GM12875 (cell line): ENCODE results near the gene EIF3L.

Experiments used
- H3K4me3 ChIP-seq: one replicate; pipeline ENCODE4 v1.5.1; 2011; ENCODE audit warnings: low read depth, low read length, control low read depth
- TF ChIP-seq, protein P1 (sequence below): IDR thresholded peaks from 2 replicates; pipeline ENCODE4 v1.5.1; 2011; ENCODE audit warnings: low read depth, mild to moderate bottlenecking, control low read depth, inconsistent platforms, low read length, moderate library complexity, borderline replicate concordance; ENCODE audit not compliant: insufficient read depth

Gene EIF3L

DNA sequence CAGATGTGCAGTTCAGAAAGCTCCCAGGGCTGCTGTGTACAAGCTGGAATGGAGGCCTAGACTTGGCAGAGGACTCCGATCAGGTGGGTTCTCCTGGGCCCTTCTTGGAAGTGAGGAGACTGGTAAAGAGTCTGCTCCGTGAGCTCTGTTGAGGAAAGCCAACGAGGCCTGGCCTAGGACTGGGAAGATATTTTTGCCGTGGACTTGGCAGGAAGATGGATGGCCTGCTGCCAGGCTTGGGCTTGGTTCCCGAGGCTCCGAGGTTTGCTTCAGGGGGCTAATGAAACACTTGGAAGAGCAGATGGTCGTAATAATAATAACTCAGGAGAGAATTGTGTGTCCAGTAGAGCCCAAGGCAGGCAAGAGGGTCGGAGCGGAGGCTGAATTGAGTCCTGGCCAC is 22.2 kb upstream of the EIF3L start:
- no peak overlapping the region for H3K4me3 ChIP-seq
- TF ChIP-seq, protein P1, sequence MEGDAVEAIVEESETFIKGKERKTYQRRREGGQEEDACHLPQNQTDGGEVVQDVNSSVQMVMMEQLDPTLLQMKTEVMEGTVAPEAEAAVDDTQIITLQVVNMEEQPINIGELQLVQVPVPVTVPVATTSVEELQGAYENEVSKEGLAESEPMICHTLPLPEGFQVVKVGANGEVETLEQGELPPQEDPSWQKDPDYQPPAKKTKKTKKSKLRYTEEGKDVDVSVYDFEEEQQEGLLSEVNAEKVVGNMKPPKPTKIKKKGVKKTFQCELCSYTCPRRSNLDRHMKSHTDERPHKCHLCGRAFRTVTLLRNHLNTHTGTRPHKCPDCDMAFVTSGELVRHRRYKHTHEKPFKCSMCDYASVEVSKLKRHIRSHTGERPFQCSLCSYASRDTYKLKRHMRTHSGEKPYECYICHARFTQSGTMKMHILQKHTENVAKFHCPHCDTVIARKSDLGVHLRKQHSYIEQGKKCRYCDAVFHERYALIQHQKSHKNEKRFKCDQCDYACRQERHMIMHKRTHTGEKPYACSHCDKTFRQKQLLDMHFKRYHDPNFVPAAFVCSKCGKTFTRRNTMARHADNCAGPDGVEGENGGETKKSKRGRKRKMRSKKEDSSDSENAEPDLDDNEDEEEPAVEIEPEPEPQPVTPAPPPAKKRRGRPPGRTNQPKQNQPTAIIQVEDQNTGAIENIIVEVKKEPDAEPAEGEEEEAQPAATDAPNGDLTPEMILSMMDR: no peak

DNA sequence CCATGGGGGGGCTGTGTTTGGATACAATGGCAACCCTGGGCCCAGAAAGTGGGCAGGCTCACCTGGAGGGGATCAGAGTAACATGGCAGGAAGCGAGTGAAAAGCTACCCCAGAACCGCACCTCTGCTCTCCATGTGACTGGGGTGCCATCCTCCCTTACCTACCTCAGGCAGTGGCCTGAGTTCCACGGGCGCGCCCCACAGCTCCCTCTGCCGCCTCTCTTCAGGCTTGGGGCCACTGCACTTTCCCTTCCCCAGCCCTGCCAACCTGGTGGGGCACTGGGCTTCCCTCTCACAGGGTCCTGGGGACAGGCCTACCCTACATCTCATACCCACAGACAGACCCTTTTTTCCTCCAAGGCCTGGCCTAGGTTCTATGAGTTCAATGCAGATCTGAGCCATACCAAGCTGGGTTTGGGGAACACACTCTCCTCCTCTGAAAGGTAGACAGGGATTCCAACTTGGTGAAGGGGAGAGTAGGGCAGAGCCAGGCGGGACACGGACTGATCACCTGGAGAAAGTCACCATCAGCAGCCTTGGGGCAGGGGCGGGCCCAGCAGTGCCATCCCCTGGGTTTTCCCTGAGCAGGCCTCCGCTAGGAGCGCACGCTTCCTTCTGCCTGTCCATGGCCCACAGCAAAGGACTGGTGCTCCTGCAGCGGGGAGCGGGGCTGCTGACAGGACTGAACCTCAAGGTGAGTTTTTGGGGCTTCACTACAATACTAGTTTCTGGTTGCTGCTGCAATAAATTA is 19.0 kb upstream of the EIF3L start:
- no peak overlapping the region for H3K4me3 ChIP-seq
- TF ChIP-seq, protein P1: no peak

DNA sequence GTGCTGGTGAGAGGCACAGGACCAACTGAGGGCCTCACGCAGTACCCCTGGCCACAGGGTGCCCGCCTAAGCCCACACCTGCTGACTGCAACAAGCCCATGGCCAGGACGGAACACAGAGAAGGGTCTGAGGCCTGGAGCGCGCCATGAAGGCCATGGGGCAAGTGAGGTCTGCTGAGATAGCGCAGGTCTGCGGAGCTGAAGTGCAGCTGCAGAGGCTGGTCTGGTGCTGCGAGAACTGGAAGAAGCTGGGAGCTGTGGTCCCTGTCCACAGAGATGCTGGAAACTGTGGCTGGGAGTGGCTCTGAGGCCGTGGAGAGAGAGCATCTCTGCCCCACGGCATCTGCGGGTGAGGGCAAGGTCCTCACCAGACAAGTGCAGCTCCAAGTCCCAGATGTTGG is 17.7 kb upstream of the EIF3L start:
- no peak overlapping the region for H3K4me3 ChIP-seq
- TF ChIP-seq, protein P1: no peak

DNA sequence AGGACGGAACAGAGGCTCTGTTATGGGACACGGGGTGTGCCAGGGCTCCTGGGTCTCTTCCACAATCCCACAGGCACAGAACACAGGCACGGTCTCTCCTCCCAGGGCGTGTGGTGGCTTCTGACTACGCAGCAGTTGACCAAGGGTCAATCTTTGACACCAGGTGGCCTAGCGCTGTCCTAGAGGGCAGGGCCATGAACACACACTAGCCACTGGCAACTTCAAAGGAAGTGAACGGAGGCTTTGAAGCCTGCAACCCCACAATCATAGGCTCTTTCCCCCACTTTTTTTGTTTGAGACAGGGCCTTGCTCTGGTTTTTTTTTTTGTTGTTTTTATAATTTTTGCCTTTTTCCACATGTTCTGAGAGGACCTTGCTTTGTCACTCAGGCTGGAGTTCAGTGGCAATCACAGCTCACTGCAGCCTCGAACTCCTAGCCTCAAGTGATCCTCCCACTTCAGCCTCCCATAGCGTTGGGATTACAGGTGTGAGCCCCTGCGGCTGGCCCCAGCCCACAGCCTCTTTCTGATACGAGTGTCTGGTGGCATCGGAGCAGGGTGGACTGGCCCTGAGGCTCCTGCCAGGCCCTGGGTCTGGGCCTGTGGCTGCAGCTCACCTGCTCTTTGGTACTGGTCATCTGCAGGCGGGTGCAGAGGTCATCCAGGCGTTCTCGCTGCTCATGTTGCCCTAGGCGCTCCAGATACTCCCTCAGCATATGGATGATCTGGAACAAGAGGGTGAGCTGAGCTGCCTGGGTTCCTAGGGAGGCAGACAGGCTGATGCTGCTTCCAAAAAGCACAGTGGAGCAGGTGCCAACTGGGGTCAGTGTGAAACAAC is 17.0 kb upstream of the EIF3L start:
- TF ChIP-seq, protein P1: no peak
- no peak overlapping the region for H3K4me3 ChIP-seq

DNA sequence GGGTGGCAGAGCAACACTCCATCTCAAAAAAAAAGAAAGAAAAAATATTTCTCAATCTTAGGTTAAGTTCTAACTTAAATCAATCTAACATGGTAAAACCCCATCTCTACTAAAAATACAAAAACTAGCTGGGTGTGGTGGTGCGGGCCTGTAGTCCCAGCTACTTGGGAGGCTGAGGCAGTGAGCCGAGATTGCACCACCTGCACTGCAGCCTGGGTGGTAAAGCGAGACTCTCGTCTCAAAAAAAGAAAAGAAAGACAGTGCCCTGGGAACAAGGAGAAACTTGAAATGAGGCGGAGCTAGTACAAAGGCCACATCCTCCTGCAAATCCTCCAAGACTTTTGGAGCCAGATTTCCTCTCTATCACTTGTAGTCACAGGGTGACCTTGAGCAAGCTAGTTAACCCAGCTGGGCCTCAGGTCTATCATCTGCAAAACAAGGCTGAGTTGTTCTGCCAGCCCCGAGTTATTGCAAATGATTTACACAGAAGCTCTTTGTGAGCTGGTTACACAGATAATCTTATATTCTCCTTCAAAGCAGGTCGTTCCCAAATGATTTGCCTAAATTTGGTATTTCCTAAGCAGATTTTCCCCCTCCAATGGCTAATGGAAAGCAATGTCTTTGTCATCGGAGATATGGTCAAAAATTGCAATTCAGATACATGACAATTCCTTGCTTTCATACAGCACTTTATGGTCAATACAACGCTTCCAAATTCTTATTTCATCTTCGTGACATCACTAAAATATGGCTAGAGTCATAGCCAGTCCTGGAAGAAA is 7.0 kb upstream of the EIF3L start:
- TF ChIP-seq, protein P1: no peak
- H3K4me3 ChIP-seq: no peak overlapping the region

DNA sequence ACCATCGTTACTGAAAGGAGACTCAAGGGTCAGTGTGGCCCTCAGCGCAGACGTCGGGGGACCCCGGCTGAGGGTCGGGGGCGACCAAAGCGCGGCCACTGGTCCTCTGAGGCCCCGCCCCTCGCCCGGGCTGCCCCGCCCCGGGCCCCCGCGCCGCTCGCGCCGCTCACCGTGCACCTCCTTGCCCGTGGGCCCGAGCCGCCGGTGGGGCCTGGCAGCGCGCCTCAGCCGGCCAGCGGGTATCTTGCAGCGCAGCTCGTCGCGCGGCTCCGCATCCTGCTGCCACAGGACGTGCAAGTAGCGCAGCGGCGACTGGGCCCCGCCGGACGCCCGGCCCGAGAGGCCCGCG is 5.5 kb upstream of the EIF3L start:
- TF ChIP-seq, protein P1: no peak
- H3K4me3 ChIP-seq: peak overlapping the region; percentile 82
